Inflammatory macrophage treated with lipopolysaccharide for 4 hours (primary cell): ENCODE measurements around the gene SLC16A3.

Experiments used
- DNase-seq: peaks from one replicate; pipeline ENCODE4 v3.0.0-alpha.2; 2020

Gene SLC16A3

GRCh38 chr17:82224666-82225065 is 4.2 kb upstream of the SLC16A3 start:
- DNase-seq = no peak

DNA sequence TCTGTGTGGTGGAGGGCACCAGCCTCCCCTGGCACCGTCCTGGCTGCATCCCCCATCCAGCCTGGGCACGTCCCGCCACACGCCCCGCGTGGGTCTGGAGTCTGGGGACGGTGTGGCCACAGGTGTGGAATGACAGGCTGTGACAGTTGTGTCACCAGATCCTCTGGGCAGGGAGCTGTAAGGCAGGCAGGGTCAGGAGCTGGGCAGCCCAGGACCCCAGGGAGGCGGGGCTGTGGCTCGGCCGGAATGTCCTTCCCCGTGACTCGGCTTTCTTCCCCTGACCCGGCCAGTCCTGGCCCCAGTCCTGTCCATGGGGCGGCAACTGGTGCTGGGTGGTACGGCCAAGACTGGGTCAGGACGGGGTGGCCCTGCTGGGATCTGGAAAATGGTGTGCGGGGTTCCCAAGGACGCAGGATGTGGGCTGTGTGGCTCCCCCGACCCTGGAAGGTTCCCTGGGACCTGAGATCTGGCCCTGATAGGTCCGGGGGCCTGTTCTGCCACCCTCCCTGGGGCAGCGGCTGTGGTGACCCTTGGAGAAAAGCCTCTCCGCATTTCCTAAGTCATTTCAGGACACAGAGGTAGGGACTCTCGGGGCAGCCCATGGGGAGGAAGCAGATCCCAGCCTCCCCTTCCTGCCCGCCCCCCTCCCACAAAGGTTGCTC is 3.3 kb upstream of the SLC16A3 start:
- DNase-seq = no peak

DNA sequence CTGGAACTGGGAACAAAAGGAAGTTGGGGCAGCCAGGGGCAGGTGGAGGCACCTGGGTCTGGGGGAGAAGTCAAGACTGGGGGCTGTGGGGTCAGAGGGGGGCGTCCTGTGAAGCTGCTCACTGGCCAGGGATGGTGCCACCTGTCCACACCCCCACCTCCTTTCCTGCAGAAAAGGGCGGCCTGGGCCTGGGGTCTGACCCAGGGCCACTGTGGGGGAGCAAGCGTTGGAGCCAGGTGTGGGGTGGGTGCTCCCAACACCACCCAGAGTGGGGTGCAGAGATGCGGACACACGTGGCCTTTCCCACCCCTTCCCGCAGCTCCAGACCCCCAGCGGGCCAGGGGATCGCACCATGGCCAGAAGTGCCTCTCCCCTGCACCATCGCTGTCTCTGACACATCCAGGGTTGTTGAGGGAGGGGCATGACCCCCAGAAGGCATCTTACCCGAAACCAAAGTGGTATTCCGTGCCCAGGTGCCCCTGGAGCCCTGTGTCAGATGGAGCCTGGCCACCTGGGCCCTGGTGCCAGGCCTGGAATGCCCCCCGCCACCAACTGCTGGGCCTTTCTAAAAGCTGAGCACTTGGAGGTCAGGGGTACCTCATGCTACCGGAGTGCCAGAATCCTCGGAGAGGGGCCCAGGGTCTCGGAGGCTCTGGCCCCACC is 2.6 kb upstream of the SLC16A3 start:
- DNase-seq = no peak

- no peak for DNase-seq
Observed at GRCh38 chr17:82226809-82227628, 1.8 kb upstream of the SLC16A3 start.

- no peak for DNase-seq
Observed at GRCh38 chr17:82227629-82228277, 1.1 kb upstream of the SLC16A3 start.

- peak; percentile 64 for DNase-seq
Observed at GRCh38 chr17:82228278-82228841, 482 bp upstream of the SLC16A3 start.

GRCh38 chr17:82229698-82230608 is 1.1 kb downstream of the SLC16A3 start:
- DNase-seq = no peak

DNA sequence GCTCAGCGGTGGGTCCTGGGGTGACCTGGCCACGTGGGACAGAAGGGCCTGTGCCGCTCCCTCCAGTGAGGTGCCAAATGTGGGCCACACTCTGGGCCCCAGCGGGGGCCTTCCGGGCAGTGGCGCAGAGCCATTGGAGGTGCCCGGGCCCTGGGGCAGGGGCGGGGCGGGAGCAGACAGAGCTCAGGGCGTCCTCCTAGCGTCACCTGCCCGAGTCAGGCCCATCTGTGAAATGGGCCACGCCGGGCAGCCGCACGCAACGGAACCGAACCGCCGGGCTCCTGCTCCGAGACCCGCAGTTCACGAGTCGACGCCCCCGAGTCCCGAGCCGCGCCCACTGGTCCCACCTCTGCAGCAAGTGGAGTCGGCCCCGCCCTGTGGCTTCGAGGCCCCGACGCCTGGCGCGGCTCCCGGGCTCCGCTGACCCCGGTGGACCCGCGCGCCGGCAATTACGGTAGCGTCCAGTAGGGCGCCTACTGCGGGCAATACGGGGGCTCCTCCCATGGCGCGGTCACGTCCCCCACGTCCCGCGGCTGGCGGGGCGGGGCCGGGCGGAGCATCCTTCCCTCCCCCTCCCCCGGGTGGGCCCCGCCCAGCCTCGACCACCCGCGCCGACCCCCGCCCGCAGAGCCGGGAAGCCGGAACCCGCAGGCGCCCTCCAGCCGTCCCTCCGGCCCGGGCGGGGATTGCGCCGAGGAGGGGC is 1.9 kb downstream of the SLC16A3 start:
- DNase-seq = peak; percentile 84

- no peak for DNase-seq
Observed at GRCh38 chr17:82231312-82231561, 2.4 kb downstream of the SLC16A3 start.

DNA sequence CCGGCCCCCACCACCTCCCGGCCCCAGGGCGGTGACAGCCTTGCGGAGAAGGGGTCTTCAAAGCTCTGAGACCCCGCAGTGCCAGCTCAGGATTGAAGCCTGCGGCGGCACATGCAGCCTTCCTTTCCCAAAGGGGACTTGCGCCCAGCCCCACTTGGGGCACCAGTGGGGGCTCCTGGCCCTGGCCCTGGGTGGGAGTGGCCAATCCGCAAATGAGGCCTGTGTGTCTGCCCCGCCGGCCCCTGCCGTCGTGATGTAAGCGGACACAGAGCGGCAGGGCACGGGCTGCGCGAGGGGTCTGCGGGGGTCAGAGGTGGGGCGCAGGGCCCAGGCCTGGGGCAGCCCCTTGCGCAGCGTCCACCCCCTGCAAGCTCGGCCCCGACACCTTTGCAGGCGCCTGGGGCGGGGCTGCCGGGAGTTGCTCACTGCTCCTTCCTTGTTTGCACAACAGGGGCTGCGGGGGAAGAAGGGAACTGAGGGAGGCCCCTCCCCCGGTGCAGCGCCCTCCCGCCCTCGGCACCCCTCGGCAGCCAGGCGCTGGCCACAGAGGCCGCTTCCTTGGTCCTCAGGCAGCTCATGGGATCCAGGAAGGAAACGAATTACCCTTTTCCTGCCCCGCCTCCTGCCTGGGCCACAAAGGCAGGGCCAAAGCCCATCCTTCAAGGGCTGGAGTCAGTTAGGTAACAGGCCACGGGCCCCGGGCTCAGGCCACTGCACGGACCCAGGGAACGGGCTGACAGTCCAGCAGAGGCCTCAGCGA is 2.9 kb downstream of the SLC16A3 start:
- peak; percentile 85 for DNase-seq

DNA sequence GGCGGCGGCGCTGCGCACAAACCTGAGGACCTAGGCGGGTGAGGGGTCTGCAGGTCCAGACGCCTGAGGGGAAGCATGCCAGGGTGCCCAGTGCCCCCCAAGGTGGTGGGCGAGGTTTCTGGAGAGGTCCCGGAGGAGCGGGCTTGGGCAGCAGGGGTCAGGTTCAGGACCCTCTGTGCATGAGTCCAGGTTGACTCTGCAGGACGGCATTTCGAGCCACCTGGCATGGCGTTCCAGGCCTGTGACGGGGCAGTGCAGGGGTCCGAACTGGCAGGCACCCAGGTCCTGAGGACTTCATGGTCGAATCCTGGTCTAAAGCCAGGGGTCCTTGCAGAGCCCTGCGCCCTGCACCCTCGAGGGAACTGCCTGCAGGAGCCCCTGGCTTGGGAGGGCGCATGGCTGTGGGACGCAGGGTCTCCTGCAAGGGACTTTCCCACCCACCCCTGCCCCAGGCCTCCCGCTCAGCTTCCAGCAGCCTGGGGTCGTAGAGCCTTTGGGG is 3.5 kb downstream of the SLC16A3 start:
- no peak for DNase-seq

GRCh38 chr17:82232876-82233785 is 4.3 kb downstream of the SLC16A3 start:
- no peak for DNase-seq

GRCh38 chr17:82234211-82235055 is 5.6 kb downstream of the SLC16A3 start:
- no peak for DNase-seq

DNA sequence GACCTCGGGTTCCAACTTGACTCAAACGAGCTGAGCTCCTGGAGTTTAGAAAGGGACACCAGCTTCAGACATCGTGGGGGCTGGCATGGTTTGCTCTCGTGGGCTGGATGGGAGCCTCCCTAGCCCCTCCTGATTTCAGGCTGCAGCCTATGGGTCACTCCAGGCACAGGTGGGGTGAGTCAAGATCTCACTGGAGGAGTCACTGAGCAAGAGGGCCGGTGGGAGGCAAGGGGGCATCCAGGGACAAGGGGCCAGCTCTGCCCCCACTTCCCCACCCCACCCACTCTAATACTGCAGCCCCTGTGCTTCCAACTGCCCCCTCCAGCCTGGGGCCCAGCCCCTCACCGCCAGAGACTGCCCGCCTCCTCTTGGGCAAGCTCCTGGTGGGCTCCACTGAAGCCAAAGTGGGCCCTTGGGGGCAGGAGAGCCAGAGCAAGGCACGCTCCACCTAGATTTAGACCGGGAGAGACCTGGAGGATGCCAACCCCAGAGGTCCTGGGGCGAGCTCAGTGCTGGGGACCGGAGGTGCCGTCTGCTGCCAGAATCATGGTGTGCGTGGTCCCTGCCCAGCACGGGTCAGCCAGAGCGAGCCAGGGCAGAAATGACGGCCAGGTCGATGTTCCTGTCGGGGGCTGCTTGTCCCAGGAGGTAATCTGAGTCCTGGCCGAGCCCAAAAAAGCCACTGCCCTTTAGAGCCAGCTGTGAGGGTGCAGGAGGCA is 6.4 kb downstream of the SLC16A3 start:
- DNase-seq = no peak

GRCh38 chr17:82235775-82236141 is 6.9 kb downstream of the SLC16A3 start:
- peak; percentile 57 for DNase-seq

DNA sequence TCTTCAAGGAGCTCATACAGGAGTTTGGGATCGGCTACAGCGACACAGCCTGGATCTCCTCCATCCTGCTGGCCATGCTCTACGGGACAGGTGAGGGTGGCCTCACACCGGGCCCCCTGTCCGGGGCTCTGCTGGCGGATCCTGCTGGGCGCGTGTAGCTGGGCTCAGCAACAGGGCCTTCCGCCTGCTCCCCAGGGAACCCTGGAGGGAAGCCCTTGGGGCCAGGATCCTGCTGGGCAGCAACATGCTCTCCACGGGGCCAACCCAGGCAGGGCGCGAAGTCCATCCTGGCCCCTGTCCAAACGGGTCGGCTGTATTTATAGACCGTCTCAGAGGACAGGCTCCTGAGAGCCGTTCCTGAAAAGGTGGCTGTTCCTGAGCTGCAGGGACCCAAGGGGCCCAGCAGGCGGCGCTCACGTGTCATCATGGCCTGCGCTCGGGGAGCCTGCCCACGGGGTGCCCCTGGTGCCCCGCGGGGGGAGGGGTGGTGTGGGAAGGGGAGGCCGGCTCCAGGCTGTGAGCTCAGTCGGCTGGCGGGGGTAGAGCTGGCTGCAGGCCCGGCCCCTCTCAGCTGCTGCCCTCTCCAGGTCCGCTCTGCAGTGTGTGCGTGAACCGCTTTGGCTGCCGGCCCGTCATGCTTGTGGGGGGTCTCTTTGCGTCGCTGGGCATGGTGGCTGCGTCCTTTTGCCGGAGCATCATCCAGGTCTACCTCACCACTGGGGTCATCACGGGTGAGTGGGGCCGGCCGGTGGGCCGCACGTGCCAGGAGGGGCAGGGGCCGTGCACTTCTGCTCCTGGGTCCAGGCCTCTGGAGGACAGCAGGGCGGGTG is 7.5 kb downstream of the SLC16A3 start:
- peak; percentile 48 for DNase-seq
